Liver (tissue), 9 donors: ENCODE measurements around the gene THUMPD2. TPM values are rescaled to one million over a fixed set of nuclear protein-coding genes. Genes with fewer than 3 reads are reported as not detected.

ENCODE experiments used
- DNase-seq: peaks from one replicate; pipeline ENCODE4 v3.0.0-alpha.2; 2017; ENCODE audit warnings: low spot score
- H3K27ac ChIP-seq, 2 donors: one replicate each; pipeline ENCODE4 v1.7.0; 2013; ENCODE audit warnings: inconsistent platforms in 2 of 2, low read length in 2 of 2, control low read depth in 1 of 2, low read depth in 1 of 2, mild to moderate bottlenecking in 1 of 2
- H3K27me3 ChIP-seq, 4 donors: one replicate each; pipeline versions ENCODE4 v1.6.1 to v1.7.0; 2013; ENCODE audit warnings: low read length in 3 of 4, inconsistent platforms in 1 of 4, mild to moderate bottlenecking in 1 of 4, moderate library complexity in 1 of 4; ENCODE audit not compliant: control insufficient read depth in 4 of 4, insufficient read depth in 4 of 4
- H3K36me3 ChIP-seq, 4 donors: one replicate each; pipeline versions ENCODE4 v1.6.1 to v1.7.0; 2013; ENCODE audit warnings: low read length in 3 of 4, mild to moderate bottlenecking in 3 of 4, low read depth in 1 of 4, moderate library complexity in 1 of 4; ENCODE audit not compliant: control insufficient read depth in 4 of 4, insufficient read depth in 3 of 4
- H3K4me1 ChIP-seq, 4 donors: one replicate each; pipeline versions ENCODE4 v1.6.1 to v1.7.0; 2013; ENCODE audit warnings: low read length in 3 of 4, mild to moderate bottlenecking in 3 of 4, moderate library complexity in 1 of 4; ENCODE audit not compliant: control insufficient read depth in 4 of 4, insufficient read depth in 4 of 4
- H3K4me3 ChIP-seq, 3 donors: one replicate each; pipeline versions ENCODE4 v1.6.1 to v1.7.0; 2013; ENCODE audit warnings: low read length in 3 of 3, control low read depth in 1 of 3, low read depth in 1 of 3, mild to moderate bottlenecking in 1 of 3
- H3K9ac ChIP-seq, 2 donors: one replicate each; pipeline ENCODE4 v1.7.0; 2013; ENCODE audit warnings: low read length in 2 of 2, mild to moderate bottlenecking in 2 of 2, moderate library complexity in 2 of 2, control low read depth in 1 of 2, low read depth in 1 of 2
- H3K9me3 ChIP-seq, 4 donors: one replicate each; pipeline versions ENCODE4 v1.6.1 to v1.7.0; 2013; ENCODE audit warnings: low read length in 3 of 4; ENCODE audit not compliant: control insufficient read depth in 4 of 4
- CTCF ChIP-seq: fragments of 150-350 bp; IDR thresholded peaks from 2 replicates; pipeline ENCODE4 v1.5.1; 2017; ENCODE audit warnings: improper control_type of control experiment, low read depth, low read length; ENCODE audit not compliant: missing input control
- EGR1 ChIP-seq, 2 donors: IDR thresholded peaks; 2 replicates each; pipeline ENCODE4 v1.6.1; 2016 to 2018; ENCODE audit warnings: antibody characterized with exemption in 2 of 2, low read depth in 2 of 2
- FOXA1 ChIP-seq: IDR thresholded peaks from 2 replicates; pipeline ENCODE4 v1.6.1; 2016; ENCODE audit warnings: antibody characterized with exemption
- GABPA ChIP-seq, 2 donors: IDR thresholded peaks in 1 of 2; conservative IDR thresholded peaks in 1 of 2; 2 replicates each; pipeline ENCODE4 v1.6.1; 2016; ENCODE audit warnings: antibody characterized with exemption in 2 of 2, mild to moderate bottlenecking in 1 of 2, moderate library complexity in 1 of 2
- NR2F2 ChIP-seq: IDR thresholded peaks from 2 replicates; pipeline ENCODE4 v1.6.1; 2016; ENCODE audit warnings: antibody characterized with exemption
- RAD21 ChIP-seq, 2 donors: IDR thresholded peaks; 2 replicates each; pipeline ENCODE4 v1.6.1; 2016; ENCODE audit warnings: antibody characterized with exemption in 2 of 2, mild to moderate bottlenecking in 2 of 2
- REST ChIP-seq: IDR thresholded peaks from 2 replicates; pipeline ENCODE4 v1.6.1; 2016; ENCODE audit warnings: antibody characterized with exemption, mild to moderate bottlenecking
- RXRA ChIP-seq, 2 donors: IDR thresholded peaks; 2 replicates each; pipeline ENCODE4 v1.6.1; 2017 to 2018; ENCODE audit warnings: antibody characterized with exemption in 2 of 2, mild to moderate bottlenecking in 1 of 2
- SP1 ChIP-seq: IDR thresholded peaks from 2 replicates; pipeline ENCODE4 v1.6.1; 2018; ENCODE audit warnings: antibody characterized with exemption, mild to moderate bottlenecking
- ZBTB33 ChIP-seq: IDR thresholded peaks from 2 replicates; pipeline ENCODE4 v1.6.1; 2016; ENCODE audit warnings: antibody characterized with exemption
- WGBS: extraction: QIAGEN DNeasy Blood & Tissue Kit; methylation state at CpG from one replicate; pipeline ENCODE4 v1.1.7; 2013; 5-methylcytosine and 5-hydroxymethylcytosine counted together
- polyA plus RNA-seq, 2 donors: library from polyadenylated mRNA; stranded (reverse) in 1 of 2; unstranded in 1 of 2; fragments of 200-250 nt in 1 of 2; fragments of >200 nt in 1 of 2; fragmentation: Nextera tagmentation in 1 of 2; extraction: Ambion mirVana in 1 of 2; gene quantifications; one replicate each; pipeline versions ENCODE4 v1.2.1 to v1.2.3, GENCODE V29; 2013 to 2015
- total RNA-seq, 2 donors: library from RNA; depleted of rRNA; stranded (reverse); fragments of >200 nt; gene quantifications; one replicate each; pipeline ENCODE4 v1.2.3, GENCODE V29; 2014
- donor health status: healthy.
- donor health status: healthy.
- donor health status: healthy.
- donor health status: healthy.
- donor health status: healthy.

THUMPD2 gene
- total and polyA plus RNA-seq, 4 donors: 2.2 to 5.9 (median 5.0) TPM

GRCh38 chr2:39720970-39721369 is 58.1 kb downstream of the THUMPD2 start (continued):
- TF ChIP-seq REST: no peak

- WGBS: 89% methylated on average over 8 of the region's 8 CpGs
- H3K27me3 ChIP-seq: no peaks in the 10 kb centered on the region
- H3K9me3 ChIP-seq: no peaks in the 10 kb centered on the region
- H3K4me3 ChIP-seq: no peak overlapping the region
- H3K36me3 ChIP-seq: no peaks in the 10 kb centered on the region
- no peak overlapping the region for H3K9ac ChIP-seq
- H3K27ac ChIP-seq: no peak overlapping the region
- TF ChIP-seq FOXA1 (no peak), ZBTB33 (no peak), NR2F2 (no peak), RAD21 (IDR thresholded peaks at IDR 0.05) (no peak), SP1 (no peak), RXRA (IDR thresholded peaks at IDR 0.05) (no peak)
- DNase-seq: no peak
- no peaks in the 10 kb centered on the region for H3K4me1 ChIP-seq
These were observed 59.7 kb downstream of the THUMPD2 start for GRCh38 chr2:39719317-39719716.

GRCh38 chr2:39718483-39718882 is 60.6 kb downstream of the THUMPD2 start:
- no peaks in the 10 kb centered on the region for H3K9me3 ChIP-seq
- WGBS: 87% methylated on average over 9 of the region's 9 CpGs
- DNase-seq: no peak
- H3K27me3 ChIP-seq: no peaks in the 10 kb centered on the region
- no peak overlapping the region for H3K27ac ChIP-seq
- no peak overlapping the region for H3K9ac ChIP-seq
- TF ChIP-seq SP1 (no peak), GABPA (IDR thresholded peaks at IDR 0.05 in 1 of 2, conservative IDR thresholded peaks at IDR 0.05 in 1 of 2) (no peak), ZBTB33 (no peak), REST (no peak), FOXA1 (no peak), CTCF (no peak), EGR1 (IDR thresholded peaks at IDR 0.05; ENCODE audit: low read depth in 2 of 2) (no peak)
- H3K4me3 ChIP-seq: no peak overlapping the region
- H3K36me3 ChIP-seq: no peaks in the 10 kb centered on the region
- H3K4me1 ChIP-seq: no peaks in the 10 kb centered on the region
